Measurements from ENCODE around the gene FOCAD.

DNA sequence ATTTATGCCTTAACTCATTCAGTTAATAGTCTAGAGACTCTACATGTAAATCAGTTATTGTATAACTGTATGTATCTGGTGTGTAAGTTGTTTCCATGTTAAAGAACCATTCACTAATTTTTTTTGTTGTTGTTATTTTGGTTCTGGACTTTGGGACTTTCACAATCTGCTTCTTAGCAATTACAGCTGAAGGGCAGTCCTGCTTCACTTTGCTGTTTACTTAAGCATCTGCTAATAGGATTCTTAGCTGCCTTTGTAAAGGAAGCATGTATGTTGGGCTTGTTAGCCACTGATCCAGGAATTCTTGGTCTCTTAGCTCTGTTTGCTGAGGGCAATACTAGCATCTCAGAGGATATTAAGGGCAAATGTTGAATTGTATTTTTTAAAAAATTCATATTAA lies 97.0 kb downstream of the FOCAD start:
- TF ChIP-seq ZNF70 (CRISPR knock-in tag; IDR thresholded peaks at IDR 0.05) (no peak), ZNF8 (CRISPR knock-in tag; IDR thresholded peaks at IDR 0.05) (no peak), SNAI2 (CRISPR knock-in tag; IDR thresholded peaks at IDR 0.05) (no peak), ZFP30 (CRISPR knock-in tag; IDR thresholded peaks at IDR 0.05) (no peak), BACH2 (CRISPR knock-in tag; IDR thresholded peaks at IDR 0.05; ENCODE audit: borderline replicate concordance) (no peak), ZC3H10 (CRISPR knock-in tag; IDR thresholded peaks at IDR 0.05) (no peak), CSDC2 (CRISPR knock-in tag; IDR thresholded peaks at IDR 0.05) (no peak), PATZ1 (CRISPR knock-in tag; IDR thresholded peaks at IDR 0.05; ENCODE audit: borderline replicate concordance) (no peak)

Measured in SK-N-SH treated with all-trans-retinoic acid at 6 μM for 48 hours (cell line).